Glutamatergic neuron (in vitro differentiated cells): ENCODE measurements around the gene DNAJC10. TPM values are rescaled to one million over a fixed set of nuclear protein-coding genes. Genes with fewer than 3 reads are reported as not detected.

Source experiments
- DNase-seq: peaks from one replicate; pipeline ENCODE4 v3.0.0; 2022
- H3K27ac Mint-ChIP-seq: one replicate; pipeline ENCODE4 v1.8.0; 2020; ENCODE audit warnings: mild to moderate bottlenecking, mixed read lengths, inconsistent platforms; ENCODE audit not compliant: unreplicated experiment
- H3K27me3 Mint-ChIP-seq: one replicate; pipeline ENCODE4 v1.8.0; 2020; ENCODE audit warnings: mild to moderate bottlenecking, moderate library complexity, mixed read lengths, inconsistent platforms; ENCODE audit not compliant: unreplicated experiment
- H3K36me3 Mint-ChIP-seq: one replicate; pipeline ENCODE4 v1.8.0; 2020; ENCODE audit warnings: mild to moderate bottlenecking, mixed read lengths, inconsistent platforms; ENCODE audit not compliant: unreplicated experiment
- H3K4me1 Mint-ChIP-seq: one replicate; pipeline ENCODE4 v1.8.0; 2020; ENCODE audit warnings: mild to moderate bottlenecking, low read depth, mixed read lengths, inconsistent platforms; ENCODE audit not compliant: unreplicated experiment
- H3K4me3 Mint-ChIP-seq: one replicate; pipeline ENCODE4 v1.8.0; 2020; ENCODE audit warnings: mild to moderate bottlenecking, mixed read lengths, inconsistent platforms; ENCODE audit not compliant: unreplicated experiment
- H3K9me3 Mint-ChIP-seq: one replicate; pipeline ENCODE4 v1.8.0; 2020; ENCODE audit warnings: mild to moderate bottlenecking, moderate library complexity, mixed read lengths, inconsistent platforms; ENCODE audit not compliant: unreplicated experiment
- CTCF ChIP-seq: fragments of 200-600 bp; sonication (generic); IDR thresholded peaks from one replicate; pipeline ENCODE4 v1.5.0; 2021; ENCODE audit not compliant: partially characterized antibody, unreplicated experiment
- total RNA-seq: library from RNA; stranded (reverse); fragmentation: NEBNext Ultra II Directional; extraction: Animal tissue kit (Norgen Biotek cat#: 25700); gene quantifications from one replicate; pipeline ENCODE4 v1.2.1, GENCODE V29; 2021; ENCODE audit not compliant: unreplicated experiment

Gene DNAJC10
- total RNA-seq, 1 donor from 2014 or later = 63.0 TPM

GRCh38 chr2:182784058-182784706, 68.1 kb downstream of the DNAJC10 start:
- H3K36me3 Mint-ChIP-seq = peaks cover 5% of the 10 kb centered on the region
- H3K9me3 Mint-ChIP-seq = peaks cover 4% of the 10 kb centered on the region
- no peak overlapping the region for H3K4me3 Mint-ChIP-seq
- no peaks in the 10 kb centered on the region for H3K4me1 Mint-ChIP-seq
- no peak for TF ChIP-seq CTCF
- no peak for DNase-seq
- H3K27me3 Mint-ChIP-seq = no peaks in the 10 kb centered on the region
- no peak overlapping the region for H3K27ac Mint-ChIP-seq

GRCh38 chr2:182784777-182785176, 68.7 kb downstream of the DNAJC10 start:
- no peaks in the 10 kb centered on the region for H3K4me1 Mint-ChIP-seq
- TF ChIP-seq CTCF = peak; percentile 64
- no peak for DNase-seq
- H3K4me3 Mint-ChIP-seq = no peak overlapping the region
- no peaks in the 10 kb centered on the region for H3K27me3 Mint-ChIP-seq
- peaks cover 5% of the 10 kb centered on the region for H3K36me3 Mint-ChIP-seq
- H3K27ac Mint-ChIP-seq = no peak overlapping the region
- peaks cover 4% of the 10 kb centered on the region for H3K9me3 Mint-ChIP-seq

- Mint-ChIP-seq H3K36me3 (no peaks in the 10 kb centered on the region), H3K4me1 (peaks cover 4% of the 10 kb centered on the region)
- TF ChIP-seq CTCF = no peak
Measured at GRCh38 chr2:182792441-182792840, 76.4 kb downstream of the DNAJC10 start.

GRCh38 chr2:182798736-182799135, 82.7 kb downstream of the DNAJC10 start:
- peaks cover 1% of the 10 kb centered on the region for H3K9me3 Mint-ChIP-seq
- H3K4me1 Mint-ChIP-seq = peaks cover 4% of the 10 kb centered on the region
- H3K27ac Mint-ChIP-seq = no peak overlapping the region
- no peak for TF ChIP-seq CTCF
- H3K4me3 Mint-ChIP-seq = no peak overlapping the region
- H3K36me3 Mint-ChIP-seq = no peaks in the 10 kb centered on the region
- H3K27me3 Mint-ChIP-seq = peaks cover 2% of the 10 kb centered on the region
- DNase-seq = no peak

More at GRCh38 chr2:182792441-182792840, 76.4 kb downstream of the DNAJC10 start:
- H3K27me3 Mint-ChIP-seq = no peaks in the 10 kb centered on the region
- peaks cover 1% of the 10 kb centered on the region for H3K9me3 Mint-ChIP-seq
- no peak overlapping the region for H3K27ac Mint-ChIP-seq
- no peak for DNase-seq
- H3K4me3 Mint-ChIP-seq = no peak overlapping the region

- H3K27me3 Mint-ChIP-seq = peaks cover 2% of the 10 kb centered on the region
- DNase-seq = no peak
- H3K27ac Mint-ChIP-seq = no peak overlapping the region
- H3K4me3 Mint-ChIP-seq = no peak overlapping the region
- no peaks in the 10 kb centered on the region for H3K4me1 Mint-ChIP-seq
- H3K36me3 Mint-ChIP-seq = no peaks in the 10 kb centered on the region
- H3K9me3 Mint-ChIP-seq = no peaks in the 10 kb centered on the region
- TF ChIP-seq CTCF = no peak
Measured at GRCh38 chr2:182804128-182804527, 88.1 kb downstream of the DNAJC10 start.
